Mammary microvascular endothelial cell (primary cell): ENCODE data around the gene CYP4V2. TPM values are rescaled to one million over a fixed set of nuclear protein-coding genes. Genes with fewer than 3 reads are reported as not detected.

Experiments
- total RNA-seq: library from RNA; depleted of rRNA; stranded (reverse); fragments of >200 nt; gene quantifications from 2 replicates; pipeline ENCODE4 v1.2.3, GENCODE V29; 2015

The CYP4V2 gene
- 4.3 and 4.5 TPM in 2 replicates for total RNA-seq

DNA sequence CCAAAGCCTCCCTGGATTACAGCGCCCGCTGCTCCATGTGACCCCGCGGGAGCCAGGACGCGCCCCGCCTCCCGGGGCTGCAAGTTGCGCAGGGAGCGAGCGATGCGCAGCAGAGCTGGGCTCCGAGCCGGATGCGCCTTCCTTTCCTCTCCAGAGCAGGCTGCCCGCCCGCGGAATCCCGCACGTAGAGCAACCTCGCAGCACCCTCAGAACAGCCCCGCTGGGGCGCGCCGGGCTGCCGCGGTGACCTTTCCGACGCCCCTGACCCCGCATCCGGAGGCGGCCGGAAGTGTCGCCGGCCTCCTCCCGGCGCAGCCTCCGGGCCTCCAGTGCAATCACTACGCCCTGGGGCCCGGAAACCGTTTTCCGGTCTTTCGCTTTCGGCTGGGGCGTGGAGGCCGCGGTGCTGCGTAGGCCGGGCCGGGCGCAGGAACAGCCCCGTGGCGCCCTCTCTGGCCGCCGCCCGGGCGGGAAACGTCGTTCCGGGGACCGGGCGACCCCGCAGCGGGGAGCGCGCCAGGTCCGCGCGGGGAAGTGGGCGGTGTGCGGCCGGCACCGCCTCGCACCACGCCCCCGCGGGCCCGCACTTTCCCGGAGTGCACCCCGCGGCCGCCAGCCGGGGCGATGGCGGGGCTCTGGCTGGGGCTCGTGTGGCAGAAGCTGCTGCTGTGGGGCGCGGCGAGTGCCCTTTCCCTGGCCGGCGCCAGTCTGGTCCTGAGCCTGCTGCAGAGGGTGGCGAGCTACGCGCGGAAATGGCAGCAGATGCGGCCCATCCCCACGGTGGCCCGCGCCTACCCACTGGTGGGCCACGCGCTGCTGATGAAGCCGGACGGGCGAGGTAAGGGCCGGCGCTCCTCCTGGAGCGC is at the start of gene CYP4V2:
CYP4V2 (plus strand) TSS at position 368 of the 866 bp plus-strand sequence; CDS start at position 625, 257 bp downstream.

GRCh38 chr4:186227221-186227620 is 35.9 kb downstream of the CYP4V2 start, which contains the start of gene KLKB1:
Gene KLKB1 (plus strand): TSS chr4:186227507. CDS start chr4:186228196, 689 bp downstream.

Other genes starting within 250 kb of the CYP4V2 start
- gene TLR3, start 122.4 kb upstream of the CYP4V2 start, total RNA-seq, result 8.1 and 9.6 TPM in 2 replicates
- gene FAM149A, start 86.9 kb upstream of the CYP4V2 start, total RNA-seq, result 0.47 and 1.1 TPM in 2 replicates
- not detected in 2 replicates for gene KLKB1, start 35.9 kb downstream of the CYP4V2 start, total RNA-seq
- not detected in 2 replicates for gene F11, start 74.6 kb downstream of the CYP4V2 start, total RNA-seq